GM18511 (cell line): Measurements from ENCODE around the gene BOC.

Source experiments
- ATAC-seq: cut with Tn5 transposase; IDR thresholded peaks from one replicate; pipeline ENCODE4 v1.9.1; 2021; ENCODE audit warnings: mild to moderate bottlenecking, moderate library complexity; ENCODE audit not compliant: unreplicated experiment

The BOC gene

DNA sequence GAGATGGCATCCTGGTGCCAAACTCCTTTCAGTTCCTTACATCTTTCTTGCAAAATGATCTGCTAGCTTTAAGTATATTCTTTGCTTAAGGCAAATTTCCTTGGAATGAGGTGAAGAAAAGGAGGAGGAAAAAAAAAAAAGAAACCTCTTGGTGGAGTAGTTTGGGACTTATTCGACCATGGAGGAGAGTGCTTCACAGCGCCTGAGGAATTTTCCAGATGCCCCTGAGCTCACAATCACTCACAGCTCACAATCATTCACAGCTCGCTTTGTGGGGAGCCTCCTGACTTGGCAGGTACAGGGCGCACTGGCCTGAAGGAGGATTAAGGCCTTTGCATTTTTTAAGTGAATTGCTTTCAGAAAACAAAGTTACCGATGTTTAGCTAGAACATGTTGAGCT is 53.9 kb downstream of the BOC start:
- no peak for ATAC-seq

DNA sequence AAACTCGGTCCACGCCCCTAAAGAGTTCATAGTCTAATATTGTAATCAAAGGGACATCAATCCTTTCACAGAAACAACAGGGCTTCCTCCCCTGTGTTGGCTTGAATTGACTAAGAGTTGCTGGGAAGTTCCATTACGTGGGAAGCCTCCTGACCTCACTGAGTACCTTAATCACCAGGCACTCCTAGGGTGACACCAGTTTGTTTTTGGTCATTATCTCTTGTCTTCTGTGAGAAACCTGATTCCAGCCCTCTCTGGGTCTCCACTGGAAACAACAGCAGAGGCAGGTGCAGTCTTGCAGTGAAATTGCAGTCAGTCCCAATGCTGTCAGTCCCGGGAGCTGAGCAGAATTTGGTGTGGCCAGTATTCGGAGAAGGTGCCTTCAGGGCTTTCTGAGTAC is 55.4 kb downstream of the BOC start:
- ATAC-seq = no peak

DNA sequence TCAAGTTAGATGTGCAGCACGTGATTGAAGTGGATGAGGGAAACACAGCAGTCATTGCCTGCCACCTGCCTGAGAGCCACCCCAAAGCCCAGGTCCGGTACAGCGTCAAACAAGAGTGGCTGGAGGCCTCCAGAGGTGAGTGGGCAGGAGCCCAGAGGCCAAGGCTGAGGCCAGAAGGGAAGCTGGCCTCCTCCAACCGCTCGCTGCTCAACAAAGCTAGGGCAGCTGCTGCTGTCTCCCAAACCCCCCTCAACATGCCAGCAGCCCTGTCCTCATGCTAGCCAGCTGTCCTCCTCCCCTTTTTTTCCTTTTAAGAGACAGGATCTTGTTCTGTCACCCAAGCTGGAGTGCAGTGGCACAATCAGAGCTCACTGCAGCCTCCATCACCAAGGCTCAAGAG is 57.0 kb downstream of the BOC start:
- no peak for ATAC-seq

DNA sequence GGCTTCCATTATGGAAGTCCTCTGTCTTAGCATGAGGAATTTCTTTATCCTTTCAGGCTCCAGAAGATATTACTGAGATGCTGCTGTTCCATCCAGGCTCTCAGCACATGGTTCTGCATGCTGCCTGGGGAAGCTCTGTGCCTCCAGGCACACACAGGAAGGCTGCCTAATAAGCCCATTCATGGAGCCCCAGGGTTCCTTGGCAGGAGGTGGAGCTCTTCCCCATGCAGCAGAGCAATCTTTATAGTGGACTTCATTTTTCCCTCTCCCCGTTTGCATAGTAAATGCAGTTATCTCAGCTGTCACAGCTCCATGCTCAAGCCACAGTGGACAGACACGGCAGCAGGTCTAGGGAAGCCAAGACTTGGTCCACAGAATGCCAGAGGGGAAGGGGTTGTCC is 57.6 kb downstream of the BOC start:
- ATAC-seq = no peak

DNA sequence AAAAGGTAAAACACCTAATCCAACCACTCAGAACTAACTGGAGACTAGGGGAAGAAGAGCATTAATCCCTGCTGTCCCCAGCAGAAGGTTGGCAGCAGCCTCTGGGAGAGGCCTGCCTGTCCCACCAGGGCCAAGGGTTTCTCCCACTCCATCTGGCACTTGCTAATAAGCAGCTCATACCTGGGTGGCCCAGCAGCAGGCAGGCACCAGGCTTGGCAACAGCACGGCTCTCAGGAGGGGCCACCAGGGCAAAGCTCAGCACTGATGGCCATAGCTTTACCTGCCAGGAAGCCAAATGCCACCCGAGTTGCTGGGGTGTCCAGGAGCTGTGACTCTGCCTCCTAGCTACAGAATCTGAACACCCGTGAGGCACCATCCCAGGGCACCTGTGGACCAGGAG is 58.3 kb downstream of the BOC start:
- no peak for ATAC-seq

DNA sequence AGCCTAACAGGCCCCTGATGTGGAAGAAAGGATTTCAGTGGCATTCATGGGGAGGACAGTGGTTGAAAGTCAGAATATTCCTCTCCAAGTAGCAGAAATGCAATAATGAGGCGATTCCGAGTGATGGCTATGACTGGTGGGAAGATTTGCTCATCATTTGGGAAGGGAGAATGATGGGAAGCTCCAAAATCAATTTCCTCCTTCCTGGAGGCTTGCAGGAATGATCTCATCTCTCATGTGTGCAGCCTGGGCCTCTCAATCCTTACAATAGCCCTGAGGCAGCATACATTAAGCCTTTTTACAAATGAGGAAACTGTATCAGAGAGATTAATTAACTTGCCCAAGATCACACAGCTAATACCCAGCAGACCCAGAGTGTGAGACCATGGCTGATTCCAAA is 58.7 kb downstream of the BOC start:
- ATAC-seq = no peak

DNA sequence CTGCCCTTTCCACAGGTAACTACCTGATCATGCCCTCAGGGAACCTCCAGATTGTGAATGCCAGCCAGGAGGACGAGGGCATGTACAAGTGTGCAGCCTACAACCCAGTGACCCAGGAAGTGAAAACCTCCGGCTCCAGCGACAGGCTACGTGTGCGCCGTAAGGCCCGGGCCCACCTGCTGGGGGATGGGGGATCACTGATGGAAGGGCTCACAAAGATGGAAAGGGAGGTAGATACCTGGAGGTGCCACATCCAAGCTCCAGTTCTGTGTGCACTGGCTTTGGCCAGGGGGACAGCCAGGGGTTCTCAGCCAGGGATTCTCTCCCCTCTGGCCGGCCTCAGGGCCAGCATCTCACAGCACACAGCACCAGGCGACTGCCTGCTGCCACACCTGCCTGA is 59.4 kb downstream of the BOC start:
- ATAC-seq = no peak

DNA sequence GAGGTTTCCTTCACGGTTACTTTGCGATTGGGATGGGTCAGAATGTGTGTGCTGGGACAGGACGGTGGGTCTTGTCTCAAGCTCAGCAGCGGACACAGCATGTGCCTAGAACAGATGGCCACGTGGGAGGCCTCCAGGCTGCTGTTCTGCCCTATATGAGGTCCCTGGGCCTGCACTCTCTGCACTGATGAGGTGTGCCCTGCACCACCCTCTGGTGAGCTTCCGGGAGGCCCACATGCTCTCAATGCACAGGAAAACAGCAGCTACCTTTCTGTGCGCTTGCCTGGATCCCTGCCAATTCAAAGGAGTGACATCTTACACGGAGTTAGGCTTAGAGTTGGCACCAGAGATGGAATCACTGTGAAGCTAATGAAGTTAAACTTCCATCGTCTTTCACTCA is 59.8 kb downstream of the BOC start:
- ATAC-seq = no peak

DNA sequence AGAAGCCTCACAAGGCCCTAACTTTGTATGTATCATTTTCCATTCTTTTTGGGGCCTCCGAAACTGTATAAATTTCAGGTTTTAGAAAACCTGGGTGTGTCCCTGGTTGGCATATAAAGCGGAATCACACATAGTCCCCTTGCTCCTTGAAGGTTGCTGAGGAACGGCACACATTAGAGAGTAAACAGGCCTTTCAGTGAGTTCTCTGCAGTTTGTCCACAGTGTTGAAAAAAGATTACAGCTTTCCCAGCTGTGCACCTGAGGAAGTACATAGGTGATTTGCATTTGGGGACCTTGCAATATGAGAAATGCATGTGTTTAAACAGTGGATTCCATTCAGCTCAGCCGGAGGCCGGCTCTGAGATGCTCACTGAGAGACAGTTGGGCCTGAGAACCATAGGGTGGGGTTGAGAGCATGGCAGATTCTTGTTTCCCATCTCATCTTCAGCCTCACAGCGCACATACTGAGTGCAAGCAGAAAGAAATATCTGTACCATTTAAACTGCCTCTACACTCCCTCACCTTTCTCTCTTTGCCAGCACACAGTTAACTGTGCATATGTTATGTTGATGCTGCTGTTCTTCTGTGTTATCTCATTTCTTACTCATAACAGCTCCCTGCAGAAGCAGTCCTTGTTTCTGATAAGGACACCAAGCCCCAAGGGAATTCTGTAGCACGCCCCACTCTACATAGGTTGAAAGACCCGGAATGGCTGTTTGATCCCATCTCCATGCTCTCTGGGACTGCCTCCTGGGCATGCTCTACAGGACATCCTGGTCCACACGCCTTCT is 60.4 kb downstream of the BOC start:
- ATAC-seq = no peak

DNA sequence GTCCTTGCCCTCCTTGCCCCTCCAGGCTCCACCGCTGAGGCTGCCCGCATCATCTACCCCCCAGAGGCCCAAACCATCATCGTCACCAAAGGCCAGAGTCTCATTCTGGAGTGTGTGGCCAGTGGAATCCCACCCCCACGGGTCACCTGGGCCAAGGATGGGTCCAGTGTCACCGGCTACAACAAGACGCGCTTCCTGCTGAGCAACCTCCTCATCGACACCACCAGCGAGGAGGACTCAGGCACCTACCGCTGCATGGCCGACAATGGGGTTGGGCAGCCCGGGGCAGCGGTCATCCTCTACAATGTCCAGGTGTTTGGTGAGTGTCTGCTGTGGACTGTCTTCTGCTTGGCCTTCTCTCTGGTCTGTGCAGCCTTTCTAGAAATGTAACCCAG is 61.0 kb downstream of the BOC start:
- ATAC-seq = no peak

DNA sequence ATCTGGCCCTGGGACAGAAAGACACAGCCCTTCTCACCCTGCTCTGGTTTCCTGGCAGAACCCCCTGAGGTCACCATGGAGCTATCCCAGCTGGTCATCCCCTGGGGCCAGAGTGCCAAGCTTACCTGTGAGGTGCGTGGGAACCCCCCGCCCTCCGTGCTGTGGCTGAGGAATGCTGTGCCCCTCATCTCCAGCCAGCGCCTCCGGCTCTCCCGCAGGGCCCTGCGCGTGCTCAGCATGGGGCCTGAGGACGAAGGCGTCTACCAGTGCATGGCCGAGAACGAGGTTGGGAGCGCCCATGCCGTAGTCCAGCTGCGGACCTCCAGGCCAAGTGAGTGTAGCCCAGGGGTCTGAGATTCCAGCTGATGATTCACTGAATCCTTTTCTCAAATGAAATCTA is 61.7 kb downstream of the BOC start:
- no peak for ATAC-seq

DNA sequence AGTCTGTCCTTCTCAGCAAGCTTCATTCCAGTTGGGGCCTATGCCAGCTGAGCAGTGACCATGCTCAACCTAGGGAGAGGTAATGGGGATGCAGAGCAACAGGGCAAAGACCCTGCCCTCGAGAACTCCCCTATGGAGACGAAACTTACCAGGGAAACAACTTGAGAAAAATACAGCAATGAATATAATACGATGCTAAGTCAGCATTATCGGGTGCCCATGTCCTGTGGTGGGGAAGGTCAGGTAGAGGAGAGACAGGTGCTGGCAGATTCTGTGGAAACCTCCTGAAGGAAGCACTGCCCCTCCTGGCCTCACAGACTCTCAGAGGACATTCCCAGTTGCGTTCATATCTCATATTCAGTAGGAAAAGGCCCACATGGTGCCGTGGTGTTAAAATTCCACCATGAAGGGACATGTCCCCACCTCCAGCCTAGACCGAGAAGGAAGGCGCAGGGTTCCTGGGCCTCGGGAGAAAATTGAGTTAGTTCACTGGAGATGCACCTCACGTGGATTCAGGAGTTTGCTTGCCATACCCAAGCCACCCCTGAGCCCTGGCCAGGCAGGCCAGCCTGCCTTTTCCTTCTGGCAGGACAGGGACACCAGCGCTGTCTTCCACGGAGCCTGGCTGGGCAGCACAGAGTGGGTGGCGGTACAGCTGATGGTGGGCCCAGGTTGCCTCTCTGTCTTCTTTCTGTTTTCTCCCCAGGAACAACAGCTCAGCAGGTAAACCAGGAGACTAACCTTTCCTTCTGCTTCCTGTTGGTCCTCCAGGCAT is 62.4 kb downstream of the BOC start:
- ATAC-seq = no peak

DNA sequence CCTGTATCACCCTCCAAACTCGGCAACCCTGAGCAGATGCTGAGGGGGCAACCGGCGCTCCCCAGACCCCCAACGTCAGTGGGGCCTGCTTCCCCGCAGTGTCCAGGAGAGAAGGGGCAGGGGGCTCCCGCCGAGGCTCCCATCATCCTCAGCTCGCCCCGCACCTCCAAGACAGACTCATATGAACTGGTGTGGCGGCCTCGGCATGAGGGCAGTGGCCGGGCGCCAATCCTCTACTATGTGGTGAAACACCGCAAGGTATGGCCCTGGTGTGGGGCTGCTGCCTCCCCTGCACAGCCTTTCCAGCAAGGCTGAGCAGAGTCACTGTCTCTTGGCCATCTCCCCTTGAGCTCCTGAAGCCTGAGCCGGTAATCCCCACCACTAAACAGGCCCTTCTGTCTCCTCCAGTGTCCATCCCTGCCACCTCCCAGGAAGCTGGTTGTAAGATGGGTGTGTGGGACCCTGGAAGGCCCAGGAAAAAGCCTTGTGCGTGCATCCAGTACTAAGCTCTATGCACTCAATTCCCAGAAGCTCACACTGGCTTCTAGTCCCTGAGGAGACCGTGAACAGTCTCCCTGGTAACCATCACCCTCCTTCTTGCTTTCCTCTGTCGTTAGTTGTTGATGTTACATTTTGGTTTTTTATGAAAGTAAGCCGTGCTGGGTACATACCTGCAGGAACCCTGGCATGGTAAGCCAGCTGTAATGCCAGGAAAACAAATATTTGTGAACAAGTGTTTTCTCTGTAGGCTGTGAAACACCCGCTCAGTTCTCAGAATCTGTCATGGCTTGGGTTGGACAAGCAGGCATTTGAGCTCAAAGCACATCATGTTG is 63.3 kb downstream of the BOC start:
- no peak for ATAC-seq

DNA sequence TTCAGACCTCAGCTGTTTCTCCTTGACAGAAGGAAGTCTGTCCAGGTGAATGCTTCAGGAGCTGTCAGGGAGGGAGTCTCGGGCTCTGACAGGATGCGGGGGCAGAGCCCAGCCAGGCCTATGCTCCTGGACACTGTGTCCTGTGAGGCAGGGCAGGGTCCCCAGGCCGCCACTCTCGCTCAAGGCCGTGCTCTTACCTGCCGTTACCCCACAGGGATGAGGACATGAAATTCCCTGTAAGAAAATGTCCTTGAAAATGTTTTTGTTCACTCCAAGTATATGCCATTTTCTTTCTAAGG is 63.9 kb downstream of the BOC start:
- ATAC-seq = no peak

DNA sequence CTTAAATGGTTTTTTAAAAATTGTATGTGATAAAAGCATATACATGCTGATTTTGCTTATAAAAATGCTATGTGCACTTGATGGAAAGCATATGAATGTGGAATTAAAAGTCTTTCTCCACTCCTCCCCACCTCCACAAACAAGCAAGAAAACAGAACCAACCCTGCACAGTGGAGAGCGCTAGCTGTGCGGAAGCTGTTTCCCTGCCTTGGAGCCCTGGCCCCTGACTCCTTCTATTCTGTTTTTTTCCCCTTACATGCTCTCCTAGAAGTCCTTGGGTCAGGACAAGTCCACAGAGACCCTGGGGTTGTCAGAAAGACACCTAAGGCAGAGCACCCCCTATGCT is 64.2 kb downstream of the BOC start:
- no peak for ATAC-seq

DNA sequence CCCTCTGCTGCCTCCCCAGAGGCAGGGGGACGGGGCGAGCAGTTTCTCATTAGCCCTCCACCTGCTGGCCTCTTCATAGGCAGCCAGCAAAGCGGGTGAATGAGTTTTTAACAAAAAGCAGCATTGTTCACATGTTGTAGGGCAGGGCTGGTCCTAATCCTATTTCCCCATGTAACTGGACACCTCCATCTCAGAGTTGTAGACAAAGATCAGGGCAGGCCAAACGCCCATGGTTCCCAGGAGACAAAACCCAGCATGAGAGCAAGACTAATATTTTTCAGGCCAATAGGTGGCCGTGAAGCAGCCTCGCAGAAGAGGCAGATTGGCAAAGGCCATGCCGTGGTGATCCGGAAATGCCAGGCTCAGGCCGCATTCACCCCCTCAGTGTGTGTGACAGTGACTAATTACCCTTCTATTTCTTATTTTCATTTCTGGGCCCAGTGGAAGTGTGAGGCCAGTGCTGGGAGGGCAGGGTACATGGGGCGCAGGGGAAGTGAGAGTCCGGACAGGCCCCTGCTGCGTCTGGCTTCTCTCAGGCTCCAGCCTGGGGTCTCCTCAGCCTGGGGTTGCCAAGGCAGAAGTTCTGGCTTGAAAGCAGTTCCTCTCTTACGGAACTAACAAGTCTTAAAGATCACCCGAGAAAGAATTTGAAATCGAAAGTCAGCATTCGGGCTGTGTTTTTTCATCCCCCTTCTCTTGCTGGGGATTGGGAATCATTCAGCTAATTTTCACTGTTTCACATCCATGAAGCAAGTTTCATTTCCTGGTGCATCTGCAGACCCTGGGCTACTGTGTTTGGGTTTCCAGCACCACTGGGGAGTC is 64.8 kb downstream of the BOC start:
- ATAC-seq = peak; percentile 78

DNA sequence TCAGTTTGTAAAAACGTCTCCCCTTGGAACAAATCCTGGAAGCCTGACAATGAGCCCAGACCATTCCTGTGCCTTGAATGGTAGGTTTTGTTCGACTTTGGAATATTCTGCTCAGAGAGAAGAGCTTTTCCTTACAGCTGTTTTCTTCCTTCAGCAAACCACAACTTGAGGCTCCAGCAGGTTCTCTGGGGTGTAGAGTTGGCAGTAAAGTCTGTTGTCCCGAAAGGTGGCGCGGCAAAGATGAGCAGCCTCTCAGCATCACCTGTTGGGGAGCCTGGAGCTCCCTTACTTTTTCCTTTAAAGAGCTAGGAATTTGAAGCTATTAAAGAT is 65.4 kb downstream of the BOC start:
- no peak for ATAC-seq

DNA sequence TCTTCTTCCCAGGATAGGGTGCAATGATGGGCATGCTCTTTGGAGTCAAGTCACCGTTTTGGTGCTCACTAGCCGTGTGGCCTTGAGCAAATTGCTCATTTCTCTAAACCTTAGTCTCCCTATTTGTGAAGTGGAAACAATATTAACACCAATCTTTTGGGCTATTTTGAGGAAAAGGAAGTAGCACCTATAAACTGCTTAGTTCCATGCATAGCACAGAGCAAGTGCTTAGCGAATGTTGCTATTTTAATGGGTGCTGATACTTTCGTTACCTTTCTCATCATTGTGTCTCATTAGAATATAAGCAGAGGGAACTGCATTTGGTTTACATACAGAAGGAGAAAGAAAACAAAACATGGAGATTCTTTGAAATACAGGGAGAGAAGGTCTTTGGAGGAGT is 66.1 kb downstream of the BOC start:
- peak; percentile 60 for ATAC-seq

DNA sequence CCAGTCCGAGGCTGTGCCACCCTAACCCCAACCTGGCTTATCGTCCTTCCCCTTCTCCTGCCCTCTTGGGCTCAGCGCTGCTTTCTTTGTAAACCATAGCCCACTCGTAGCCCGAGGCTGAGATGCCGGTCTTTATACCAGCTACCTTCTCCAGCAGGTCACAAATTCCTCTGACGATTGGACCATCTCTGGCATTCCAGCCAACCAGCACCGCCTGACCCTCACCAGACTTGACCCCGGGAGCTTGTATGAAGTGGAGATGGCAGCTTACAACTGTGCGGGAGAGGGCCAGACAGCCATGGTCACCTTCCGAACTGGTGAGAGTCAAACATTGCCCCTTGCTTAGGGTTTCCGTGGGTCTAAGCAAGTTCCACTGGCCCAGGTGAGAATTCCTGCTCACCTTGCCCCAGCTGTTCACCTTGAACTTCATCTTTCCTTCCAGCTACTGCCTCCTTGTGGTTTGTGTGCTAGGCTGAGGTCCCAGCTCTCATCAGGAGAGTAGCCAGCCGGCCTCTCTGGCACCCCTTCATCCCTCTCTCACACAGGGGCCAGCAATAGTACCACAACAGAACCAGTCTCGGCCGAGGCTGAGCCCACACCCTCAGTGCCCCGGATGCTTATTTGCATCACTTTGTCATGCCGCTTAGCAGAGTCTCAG is 66.7 kb downstream of the BOC start:
- no peak for ATAC-seq

DNA sequence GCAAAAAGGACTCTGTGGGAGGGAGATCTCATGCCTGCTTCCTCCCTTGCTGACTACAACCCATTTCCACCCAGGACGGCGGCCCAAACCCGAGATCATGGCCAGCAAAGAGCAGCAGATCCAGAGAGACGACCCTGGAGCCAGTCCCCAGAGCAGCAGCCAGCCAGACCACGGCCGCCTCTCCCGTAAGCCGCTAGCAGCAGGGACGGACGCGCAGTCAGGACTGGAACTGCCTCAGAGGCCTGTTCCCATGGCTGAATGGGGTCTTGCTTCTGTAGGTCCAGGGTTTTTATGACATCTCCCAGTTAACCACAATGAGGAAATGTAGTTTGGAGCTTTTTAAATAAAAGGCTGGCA is 67.2 kb downstream of the BOC start:
- ATAC-seq = no peak

DNA sequence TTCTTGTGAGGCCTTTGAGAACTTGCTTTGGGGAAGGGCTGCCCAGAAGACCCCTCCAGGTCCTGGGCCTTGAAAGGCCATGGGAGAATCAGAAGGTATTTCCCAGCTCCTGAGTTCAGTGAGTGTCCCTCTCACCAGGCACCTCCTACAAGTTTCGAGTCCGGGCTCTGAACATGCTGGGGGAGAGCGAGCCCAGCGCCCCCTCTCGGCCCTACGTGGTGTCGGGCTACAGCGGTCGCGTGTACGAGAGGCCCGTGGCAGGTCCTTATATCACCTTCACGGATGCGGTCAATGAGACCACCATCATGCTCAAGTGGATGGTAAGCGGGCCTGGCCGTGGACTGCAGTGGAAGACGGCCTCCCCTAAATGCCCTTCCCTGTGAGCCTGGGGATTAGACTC is 68.3 kb downstream of the BOC start:
- ATAC-seq = no peak
